WTC11 (cell line): ENCODE data around the gene FBXO24. TPM values are rescaled to one million over a fixed set of nuclear protein-coding genes. Genes with fewer than 3 reads are reported as not detected.

Experiments
- ATAC-seq: fragments of 200-7000 bp; cut with Tn5 transposase; 2 replicates; pipeline ENCODE4 v1.10.0; 2021; ENCODE audit warnings: mild to moderate bottlenecking, moderate library complexity
- CTCF ChIA-PET: fragments of 300-600 bp; sonication (Branson Sonifier 250); formaldehyde crosslinking; loops from one replicate; lab custom pipeline; 2021; ENCODE audit warnings: antibody characterized with exemption; lab: Charles Lee
- POLR2A ChIA-PET: fragments of 350-600 bp; sonication (Branson Sonifier 250); formaldehyde crosslinking; loops from one replicate; lab custom pipeline; 2021; ENCODE audit warnings: antibody characterized with exemption; lab: Charles Lee
- DNase-seq: peaks from one replicate; pipeline ENCODE4 v3.0.0; 2021; ENCODE audit warnings: low spot score
- H3K27ac Mint-ChIP-seq: 2 replicates; pipeline ENCODE4 v1.8.0; 2021; ENCODE audit warnings: mixed read lengths
- H3K27me3 Mint-ChIP-seq: 2 replicates; pipeline ENCODE4 v1.8.0; 2021; ENCODE audit warnings: low read depth, mild to moderate bottlenecking, moderate library complexity, mixed read lengths
- H3K36me3 Mint-ChIP-seq: 2 replicates; pipeline ENCODE4 v1.8.0; 2021; ENCODE audit warnings: mixed read lengths
- H3K4me1 Mint-ChIP-seq: 2 replicates; pipeline ENCODE4 v1.8.0; 2022; ENCODE audit warnings: mixed read lengths
- H3K4me3 Mint-ChIP-seq: 2 replicates; pipeline ENCODE4 v1.8.0; 2021; ENCODE audit warnings: mild to moderate bottlenecking, moderate library complexity, mixed read lengths
- H3K9me3 Mint-ChIP-seq: 2 replicates; pipeline ENCODE4 v1.8.0; 2021; ENCODE audit warnings: mixed read lengths
- ARID4B ChIP-seq: sonication (generic); formaldehyde crosslinking; IDR thresholded peaks from 2 replicates; pipeline ENCODE4 v1.8.0; 2023; ENCODE audit warnings: missing genetic modification reagents, mild to moderate bottlenecking, borderline replicate concordance
- ATF1 ChIP-seq: sonication (generic); formaldehyde crosslinking; IDR thresholded peaks from 2 replicates; pipeline ENCODE4 v1.8.1; 2023; ENCODE audit warnings: mild to moderate bottlenecking, moderate library complexity, missing genetic modification reagents
- CDX4 ChIP-seq: fragments of 250-450 bp; sonication (Bioruptor Pico); IDR thresholded peaks from 2 replicates; pipeline ENCODE4 v1.9.0; 2021; ENCODE audit warnings: moderate library complexity, mild to moderate bottlenecking, inconsistent platforms, borderline replicate concordance
- CREM ChIP-seq: sonication (generic); formaldehyde crosslinking; IDR thresholded peaks from 2 replicates; pipeline ENCODE4 v1.8.1; 2022; ENCODE audit warnings: mild to moderate bottlenecking, missing genetic modification reagents, moderate library complexity
- E2F5 ChIP-seq: sonication (generic); formaldehyde crosslinking; IDR thresholded peaks from 2 replicates; pipeline ENCODE4 v1.8.1; 2022; ENCODE audit warnings: mild to moderate bottlenecking, moderate library complexity, missing genetic modification reagents
- ELF4 ChIP-seq: sonication (generic); formaldehyde crosslinking; IDR thresholded peaks from 2 replicates; pipeline ENCODE4 v1.8.1; 2022; ENCODE audit warnings: low read depth, mild to moderate bottlenecking, moderate library complexity, missing genetic modification reagents
- ETV6 ChIP-seq: sonication (generic); formaldehyde crosslinking; IDR thresholded peaks from 2 replicates; pipeline ENCODE4 v1.8.1; 2022; ENCODE audit warnings: mild to moderate bottlenecking, missing genetic modification reagents
- FOXK1 ChIP-seq: sonication (generic); formaldehyde crosslinking; IDR thresholded peaks from 2 replicates; pipeline ENCODE4 v1.8.0; 2022; ENCODE audit warnings: mild to moderate bottlenecking, moderate library complexity, missing genetic modification reagents
- FOXP1 ChIP-seq: sonication (generic); formaldehyde crosslinking; IDR thresholded peaks from 2 replicates; pipeline ENCODE4 v1.8.0; 2022; ENCODE audit warnings: missing genetic modification reagents, mild to moderate bottlenecking, moderate library complexity, borderline replicate concordance
- GTF2I ChIP-seq: fragments of 250-450 bp; sonication (Bioruptor Pico); conservative IDR thresholded peaks from 2 replicates; pipeline ENCODE4 v1.4.0; 2021; ENCODE audit warnings: mild to moderate bottlenecking
- JUN ChIP-seq: sonication (generic); formaldehyde crosslinking; IDR thresholded peaks from 2 replicates; pipeline ENCODE4 v1.8.0; 2023; ENCODE audit warnings: mild to moderate bottlenecking, missing genetic modification reagents
- MAX ChIP-seq: sonication (generic); formaldehyde crosslinking; IDR thresholded peaks from 2 replicates; pipeline ENCODE4 v1.8.0; 2022; ENCODE audit warnings: mild to moderate bottlenecking, missing genetic modification reagents
- MYBL2 ChIP-seq: sonication (generic); formaldehyde crosslinking; IDR thresholded peaks from 2 replicates; pipeline ENCODE4 v1.8.1; 2023; ENCODE audit warnings: mild to moderate bottlenecking, moderate library complexity, missing genetic modification reagents
- NR1H2 ChIP-seq: sonication (generic); formaldehyde crosslinking; IDR thresholded peaks from 2 replicates; pipeline ENCODE4 v1.9.0; 2021; ENCODE audit warnings: mild to moderate bottlenecking, moderate library complexity, missing genetic modification reagents
- OVOL2 ChIP-seq: fragments of 250-450 bp; sonication (Bioruptor Pico); IDR thresholded peaks from 2 replicates; pipeline ENCODE4 v1.9.0; 2021; ENCODE audit warnings: mild to moderate bottlenecking, borderline replicate concordance
- PRRX2 ChIP-seq: fragments of 250-450 bp; sonication (Bioruptor Pico); IDR thresholded peaks from 2 replicates; pipeline ENCODE4 v1.8.0; 2021; ENCODE audit warnings: mild to moderate bottlenecking
- RORB ChIP-seq: fragments of 250-450 bp; sonication (Bioruptor Pico); IDR thresholded peaks from 2 replicates; pipeline ENCODE4 v1.9.0; 2021; ENCODE audit warnings: mild to moderate bottlenecking
- SOX15 ChIP-seq: fragments of 250-450 bp; sonication (Bioruptor Pico); IDR thresholded peaks from 2 replicates; pipeline ENCODE4 v1.9.0; 2021; ENCODE audit warnings: mild to moderate bottlenecking
- TEAD1 ChIP-seq: sonication (generic); formaldehyde crosslinking; IDR thresholded peaks from 2 replicates; pipeline ENCODE4 v1.8.0; 2022; ENCODE audit warnings: mild to moderate bottlenecking, missing genetic modification reagents
- ZBTB21 ChIP-seq: sonication (generic); formaldehyde crosslinking; IDR thresholded peaks from 2 replicates; pipeline ENCODE4 v1.8.1; 2023; ENCODE audit warnings: mild to moderate bottlenecking, missing genetic modification reagents, borderline replicate concordance
- ZNF219 ChIP-seq: sonication (generic); formaldehyde crosslinking; IDR thresholded peaks from 2 replicates; pipeline ENCODE4 v1.8.0; 2023; ENCODE audit warnings: missing genetic modification reagents, mild to moderate bottlenecking, borderline replicate concordance
- ZNF232 ChIP-seq: sonication (generic); formaldehyde crosslinking; IDR thresholded peaks from 2 replicates; pipeline ENCODE4 v1.8.0; 2022; ENCODE audit warnings: mild to moderate bottlenecking, missing genetic modification reagents
- ZNF423 ChIP-seq: fragments of 250-450 bp; sonication (Bioruptor Pico); IDR thresholded peaks from 2 replicates; pipeline ENCODE4 v2.1.2; 2022; ENCODE audit warnings: mild to moderate bottlenecking, moderate library complexity
- ZNF671 ChIP-seq: fragments of 250-450 bp; sonication (Bioruptor Pico); IDR thresholded peaks from 2 replicates; pipeline ENCODE4 v1.8.0; 2021; ENCODE audit warnings: mild to moderate bottlenecking
- total RNA-seq: library from RNA; stranded (reverse); gene quantifications from 3 replicates; pipeline ENCODE4 v1.2.3, GENCODE V29; 2021
- TF ChIP-seq, protein P1 (sequence below): fragments of 250-450 bp; sonication (Bioruptor Pico); IDR thresholded peaks from 2 replicates; pipeline ENCODE4 v1.9.0; 2021; ENCODE audit warnings: mild to moderate bottlenecking
- TF ChIP-seq, protein P2 (sequence below): sonication (generic); formaldehyde crosslinking; IDR thresholded peaks from 2 replicates; pipeline ENCODE4 v1.8.0; 2022; ENCODE audit warnings: mild to moderate bottlenecking, missing genetic modification reagents
- TF ChIP-seq, protein P3 (sequence below): sonication (generic); formaldehyde crosslinking; IDR thresholded peaks from 2 replicates; pipeline ENCODE4 v1.8.1; 2023; ENCODE audit warnings: mild to moderate bottlenecking, missing genetic modification reagents

The FBXO24 gene
- total RNA-seq, 1 experiment from 2014 or later: 0.70 TPM

- ATAC-seq: no peak
- POLR2A ChIA-PET: interaction anchor here (0.5 to 0.8 kb wide), 2 partner anchors 9 to 17 kb away, joined by 4 read pairs; partner anchors contain the start of gene MOSPD3
- Mint-ChIP-seq H3K36me3 (no peaks in the 10 kb centered on the region), H3K27ac (no peak overlapping the region), H3K9me3 (no peaks in the 10 kb centered on the region), H3K27me3 (peaks cover 47% of the 10 kb centered on the region), H3K4me3 (no peak overlapping the region), H3K4me1 (peaks cover 5% of the 10 kb centered on the region)
- no peak for DNase-seq
- CTCF ChIA-PET: interaction anchor here (0.6 to 2.8 kb wide), 18 partner anchors 10 to 175 kb away, joined by 3 to 33 read pairs (median 6); partner anchors contain the start of genes ACTL6B, AGFG2, GNB2 and MOSPD3
- TF ChIP-seq, protein P1, sequence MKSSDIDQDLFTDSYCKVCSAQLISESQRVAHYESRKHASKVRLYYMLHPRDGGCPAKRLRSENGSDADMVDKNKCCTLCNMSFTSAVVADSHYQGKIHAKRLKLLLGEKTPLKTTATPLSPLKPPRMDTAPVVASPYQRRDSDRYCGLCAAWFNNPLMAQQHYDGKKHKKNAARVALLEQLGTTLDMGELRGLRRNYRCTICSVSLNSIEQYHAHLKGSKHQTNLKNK (CRISPR knock-in tag): no peak
- no peak for TF ChIP-seq ZNF671 (CRISPR knock-in tag)
- no peak for TF ChIP-seq RORB (CRISPR knock-in tag)
- no peak for TF ChIP-seq CDX4 (CRISPR knock-in tag)
- no peak for TF ChIP-seq ELF4
- no peak for TF ChIP-seq ATF1
- no peak for TF ChIP-seq ZNF423 (CRISPR knock-in tag)
- no peak for TF ChIP-seq NR1H2 (CRISPR knock-in tag)
- no peak for TF ChIP-seq CREM (CRISPR knock-in tag)
- TF ChIP-seq ZBTB21 (CRISPR knock-in tag): no peak
- no peak for TF ChIP-seq MAX (CRISPR knock-in tag)
- no peak for TF ChIP-seq FOXP1 (CRISPR knock-in tag)
- no peak for TF ChIP-seq PRRX2
- TF ChIP-seq JUN: no peak
- TF ChIP-seq, protein P2, sequence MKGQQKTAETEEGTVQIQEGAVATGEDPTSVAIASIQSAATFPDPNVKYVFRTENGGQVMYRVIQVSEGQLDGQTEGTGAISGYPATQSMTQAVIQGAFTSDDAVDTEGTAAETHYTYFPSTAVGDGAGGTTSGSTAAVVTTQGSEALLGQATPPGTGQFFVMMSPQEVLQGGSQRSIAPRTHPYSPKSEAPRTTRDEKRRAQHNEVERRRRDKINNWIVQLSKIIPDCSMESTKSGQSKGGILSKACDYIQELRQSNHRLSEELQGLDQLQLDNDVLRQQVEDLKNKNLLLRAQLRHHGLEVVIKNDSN (CRISPR knock-in tag): no peak
- no peak for TF ChIP-seq OVOL2 (CRISPR knock-in tag)
These were observed 43.9 kb downstream of the FBXO24 start for GRCh38 chr7:100630066-100630465.

DNA sequence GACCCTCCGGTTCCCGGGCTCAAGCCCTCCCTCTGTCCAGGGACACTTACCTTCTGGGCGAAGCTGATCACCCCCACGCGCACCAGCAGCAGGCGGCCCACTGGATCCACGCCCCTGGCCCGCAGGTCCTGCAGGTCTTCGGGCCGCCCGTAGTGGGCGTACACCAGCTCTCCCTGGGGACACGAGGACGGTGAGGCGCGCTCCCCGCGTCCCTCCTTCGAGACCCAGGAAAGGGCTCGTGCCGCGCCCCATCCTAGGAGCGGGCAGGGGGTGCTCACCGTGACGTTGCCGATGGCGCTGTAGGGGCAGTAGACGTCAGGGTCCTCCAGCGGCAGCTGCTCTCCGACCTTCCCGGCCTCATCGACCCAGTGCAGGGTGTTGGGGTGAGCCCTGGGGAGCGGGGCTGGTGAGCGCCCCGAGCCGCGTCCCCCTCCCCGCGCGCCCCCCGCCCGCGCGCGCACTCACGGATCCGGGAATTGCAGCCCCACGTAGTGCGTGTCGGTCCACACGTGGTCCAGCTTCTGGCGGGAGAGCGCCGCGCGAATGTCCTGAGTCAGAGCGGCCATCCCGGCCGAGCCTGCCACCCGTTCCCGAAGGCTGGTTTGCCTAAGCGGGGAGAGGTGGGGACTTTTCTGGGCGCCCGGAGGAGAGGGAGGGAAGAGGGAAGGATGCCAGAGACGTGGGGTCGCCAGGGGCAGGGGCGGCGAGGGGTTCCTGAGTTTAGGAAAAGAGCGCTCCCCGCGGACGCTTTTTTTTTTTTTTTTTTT is 47.0 kb downstream of the FBXO24 start:
- ATAC-seq (peak; percentile 40), DNase-seq (peak; percentile 67)
- CTCF ChIA-PET: interaction anchor here (0.5 to 4.2 kb wide), 53 partner anchors 9 to 1629 kb away, joined by 3 to 67 read pairs (median 5); partner anchors contain the start of genes ACTL6B, AGFG2, FBXO24 and GNB2
- Mint-ChIP-seq H3K4me3 (peak overlapping the region; percentile 76), H3K4me1 (peaks cover 3% of the 10 kb centered on the region), H3K27me3 (peaks cover 41% of the 10 kb centered on the region), H3K27ac (no peak overlapping the region), H3K9me3 (no peaks in the 10 kb centered on the region), H3K36me3 (no peaks in the 10 kb centered on the region)
- POLR2A ChIA-PET: interaction anchor here (0.7 to 1.6 kb wide), 7 partner anchors 21 to 354 kb away, joined by 3 to 12 read pairs (median 3); partner anchors contain the start of genes FBXO24, GNB2, LRCH4 and MOSPD3
- TF ChIP-seq, protein P3, sequence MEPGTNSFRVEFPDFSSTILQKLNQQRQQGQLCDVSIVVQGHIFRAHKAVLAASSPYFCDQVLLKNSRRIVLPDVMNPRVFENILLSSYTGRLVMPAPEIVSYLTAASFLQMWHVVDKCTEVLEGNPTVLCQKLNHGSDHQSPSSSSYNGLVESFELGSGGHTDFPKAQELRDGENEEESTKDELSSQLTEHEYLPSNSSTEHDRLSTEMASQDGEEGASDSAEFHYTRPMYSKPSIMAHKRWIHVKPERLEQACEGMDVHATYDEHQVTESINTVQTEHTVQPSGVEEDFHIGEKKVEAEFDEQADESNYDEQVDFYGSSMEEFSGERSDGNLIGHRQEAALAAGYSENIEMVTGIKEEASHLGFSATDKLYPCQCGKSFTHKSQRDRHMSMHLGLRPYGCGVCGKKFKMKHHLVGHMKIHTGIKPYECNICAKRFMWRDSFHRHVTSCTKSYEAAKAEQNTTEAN: 0 out of 2 replicates have a peak, but pooled peaks have one; percentile 75
- TF ChIP-seq FOXK1 (CRISPR knock-in tag) (peak; percentile 51; the same call in 1 of the 2 replicates), SOX15 (CRISPR knock-in tag) (no peak), ZNF232 (0 out of 2 replicates have a peak, but pooled peaks have one; percentile 52), ZNF219 (CRISPR knock-in tag) (0 out of 2 replicates have a peak, but pooled peaks have one; percentile 54), ETV6 (peak; percentile 80; the same call in 1 of the 2 replicates), GTF2I (CRISPR knock-in tag) (no peak), ARID4B (CRISPR knock-in tag) (peak; percentile 81; the same call in 1 of the 2 replicates), E2F5 (CRISPR knock-in tag) (0 out of 2 replicates have a peak, but pooled peaks have one; percentile 42), MYBL2 (CRISPR knock-in tag) (no peak), TEAD1 (CRISPR knock-in tag) (peak; percentile 65; the same call in 1 of the 2 replicates), CREM (CRISPR knock-in tag) (0 out of 2 replicates have a peak, but pooled peaks have one; percentile 45)
